K562 (cell line): ENCODE results near the gene VENTX. TPM values are rescaled to one million over a fixed set of nuclear protein-coding genes. Genes with fewer than 3 reads are reported as not detected.

ENCODE experiments used
- ATAC-seq: fragments of 200-7000 bp; cut with Tn5 transposase; 3 replicates; pipeline ENCODE4 v1.9.1; 2020; ENCODE audit warnings: moderate library complexity
- BruUV-seq: library from RNA; stranded (reverse); fragments of 400-500 nt; replicated peaks from 2 replicates; lab custom pipeline; 2021; lab: Mats Ljungman, UMichigan
- CTCF ChIA-PET: fragments of 300-600 bp; formaldehyde crosslinking; extraction: SDS; loops from one replicate; lab custom pipeline; 2021; ENCODE audit warnings: low intra/inter-chr PET ratio; lab: Yijun Ruan, JAX
- POLR2A ChIA-PET: fragments of 300-600, 350-650 bp; sonication (Branson Sonifier 250); formaldehyde crosslinking; extraction: SDS; loops from one replicate; lab custom pipeline; 2021; ENCODE audit warnings: antibody characterized with exemption, inconsistent platforms; lab: Yijun Ruan, JAX
- DNase-seq, 4 experiments: peaks; one replicate each; pipeline versions ENCODE4 v3.0.0 to v3.0.0-alpha.2; 2011 to 2018; ENCODE audit warnings: low spot score in 3 of 4, mixed read lengths in 3 of 4; ENCODE audit errors: extremely low read depth in 1 of 4
- FAIRE-seq: peaks from 2 replicates; lab custom pipeline; 2011; peaks lifted over from hg19 to GRCh38; lab: Jason Lieb, UNC
- H2AFZ ChIP-seq: 2 replicates; pipeline ENCODE4 v1.6.0; 2011; ENCODE audit warnings: low read depth, low read length, control low read depth, inconsistent platforms
- H3K27ac ChIP-seq: fragments of 200-600 bp; 3 replicates; pipeline ENCODE4 v1.8.0; 2011; ENCODE audit warnings: low read depth, mild to moderate bottlenecking, control low read depth, inconsistent platforms, low read length, moderate library complexity, mixed read lengths; ENCODE audit errors: extremely low read depth
- H3K27me3 ChIP-seq, 2 experiments: fragments of 300-600 bp in 1 of 2; 2 replicates in 1 of 2; 3 replicates in 1 of 2; pipeline versions ENCODE4 v1.6.0 to v1.8.0; 2011; ENCODE audit warnings: inconsistent platforms in 2 of 2, low read length in 2 of 2, mild to moderate bottlenecking in 1 of 2, mixed read lengths in 1 of 2, moderate library complexity in 1 of 2; ENCODE audit not compliant: control insufficient read depth in 2 of 2, insufficient read depth in 2 of 2
- H3K36me3 ChIP-seq: fragments of 300-600 bp; 3 replicates; pipeline ENCODE4 v1.8.0; 2011; ENCODE audit warnings: mild to moderate bottlenecking, low read length, inconsistent platforms; ENCODE audit not compliant: control insufficient read depth, insufficient read depth
- H3K4me1 ChIP-seq, 2 experiments: fragments of 200-600 bp in 1 of 2; replicated peaks in 1 of 2; 2 replicates in 1 of 2; 3 replicates in 1 of 2; pipeline versions ENCODE4 v1.5.1 to v1.8.0; 2011; ENCODE audit warnings: inconsistent platforms in 2 of 2, low read length in 2 of 2, mild to moderate bottlenecking in 1 of 2, mixed read lengths in 1 of 2, moderate library complexity in 1 of 2; ENCODE audit not compliant: control insufficient read depth in 2 of 2, insufficient read depth in 2 of 2
- H3K4me2 ChIP-seq: 2 replicates; pipeline ENCODE4 v1.6.1; 2011; ENCODE audit warnings: low read length, control low read depth, inconsistent platforms, mixed read lengths; ENCODE audit not compliant: insufficient read depth
- H3K4me3 ChIP-seq: fragments of 200-600 bp; sonication (generic), shearing (Covaris generic); 2 replicates; pipeline ENCODE4 v1.5.1; 2016; ENCODE audit warnings: control low read depth, inconsistent platforms
- H3K79me2 ChIP-seq: fragments of 200-600 bp; 3 replicates; pipeline ENCODE4 v1.8.0; 2011; ENCODE audit warnings: low read length, inconsistent platforms; ENCODE audit not compliant: control insufficient read depth, insufficient read depth
- H3K9ac ChIP-seq, 2 experiments: 2 replicates each; pipeline versions ENCODE4 v1.6.0 to v1.6.1; 2011; ENCODE audit warnings: low read depth in 2 of 2, low read length in 2 of 2, control low read depth in 1 of 2, inconsistent platforms in 1 of 2, mild to moderate bottlenecking in 1 of 2, mixed read lengths in 1 of 2; ENCODE audit not compliant: insufficient read depth in 1 of 2
- H3K9me1 ChIP-seq: one replicate; pipeline ENCODE4 v1.6.0; 2011; ENCODE audit warnings: inconsistent platforms, mild to moderate bottlenecking, low read length, moderate library complexity; ENCODE audit not compliant: control insufficient read depth, insufficient read depth
- H3K9me3 ChIP-seq: replicated peaks from 2 replicates; pipeline ENCODE4 v1.5.1; 2011; ENCODE audit warnings: low read depth, low read length, inconsistent platforms; ENCODE audit not compliant: control insufficient read depth, insufficient read depth
- H4K20me1 ChIP-seq: replicated peaks from 2 replicates; pipeline ENCODE4 v1.6.1; 2011; ENCODE audit warnings: low read length, inconsistent platforms, mixed read lengths; ENCODE audit not compliant: control insufficient read depth, insufficient read depth
- C11orf30 ChIP-seq: fragments of 450-650 bp; IDR thresholded peaks from 2 replicates; pipeline ENCODE4 v1.6.1; 2016; ENCODE audit warnings: low read depth, mild to moderate bottlenecking
- ZNF707 ChIP-seq: fragments of 250-450 bp; sonication (Bioruptor Pico); conservative IDR thresholded peaks from 2 replicates; pipeline ENCODE4 v1.8.0; 2022; ENCODE audit warnings: inconsistent platforms, mild to moderate bottlenecking, moderate library complexity
- ZNF778 ChIP-seq: fragments of 450-650 bp; formaldehyde crosslinking; IDR thresholded peaks from 2 replicates; pipeline ENCODE4 v1.4.0; 2020; ENCODE audit warnings: mild to moderate bottlenecking, moderate library complexity
- WGBS: fragments of 100-300 bp; shearing (Covaris generic); methylation state at CpG from one replicate; pipeline ENCODE4 v1.1.6; 2016; ENCODE audit warnings: low coverage, mixed read lengths; ENCODE audit not compliant: insufficient coverage; ENCODE audit errors: missing lambda C conversion rate; 5-methylcytosine and 5-hydroxymethylcytosine counted together
- in situ Hi-C: fragments of 300-500 bp; cut with MboI; formaldehyde crosslinking; loops from 4 replicates; pipeline ENCODE4 v1.15.0; 2018; ENCODE audit warnings: inconsistent platforms, mixed read lengths
- intact Hi-C: fragments of 100-400 bp; cut with micrococcal nuclease; formaldehyde crosslinking; loops from 2 replicates; pipeline ENCODE4 v1.14.2; 2022
- polyA plus RNA-seq, 8 experiments: library from polyadenylated mRNA; depleted of rRNA in 4 of 8; stranded (reverse) in 5 of 8; unstranded in 3 of 8; fragments of >200 nt; fragmentation: Nextera tagmentation in 2 of 8; fragmentation: Illumina TruSeq in 1 of 8; extraction: Ambion mirVana in 2 of 8; extraction: Trizol in 1 of 8; gene quantifications; 2 replicates each; pipeline versions ENCODE4 v1.2.1 to v1.2.3, GENCODE V29; 2011 to 2014; ENCODE audit warnings: inconsistent platforms in 1 of 8, missing spikeins in 1 of 8
- total RNA-seq, 7 experiments: library from RNA; depleted of rRNA in 6 of 7; stranded (reverse); fragments of >200 nt in 6 of 7; fragmentation: Illumina TruSeq in 2 of 7; extraction: Trizol in 2 of 7; gene quantifications; 2 replicates each; pipeline versions ENCODE4 v1.2.1 to v1.2.3, GENCODE V29; 2011 to 2021; ENCODE audit warnings: low replicate concordance in 1 of 7
- TF ChIP-seq, protein P1 (sequence below): sonication (generic); formaldehyde crosslinking; IDR thresholded peaks from 2 replicates; pipeline ENCODE4 v1.8.0; 2022; ENCODE audit warnings: mild to moderate bottlenecking, missing genetic modification reagents, borderline replicate concordance

Gene VENTX
- total and polyA plus RNA-seq, 9 of the 15 experiments (the other 6 are each of a cell fraction or from before 2014, with no cell fraction given), result 0.07 to 0.70 (median 0.20) TPM; not detected in 1

DNA sequence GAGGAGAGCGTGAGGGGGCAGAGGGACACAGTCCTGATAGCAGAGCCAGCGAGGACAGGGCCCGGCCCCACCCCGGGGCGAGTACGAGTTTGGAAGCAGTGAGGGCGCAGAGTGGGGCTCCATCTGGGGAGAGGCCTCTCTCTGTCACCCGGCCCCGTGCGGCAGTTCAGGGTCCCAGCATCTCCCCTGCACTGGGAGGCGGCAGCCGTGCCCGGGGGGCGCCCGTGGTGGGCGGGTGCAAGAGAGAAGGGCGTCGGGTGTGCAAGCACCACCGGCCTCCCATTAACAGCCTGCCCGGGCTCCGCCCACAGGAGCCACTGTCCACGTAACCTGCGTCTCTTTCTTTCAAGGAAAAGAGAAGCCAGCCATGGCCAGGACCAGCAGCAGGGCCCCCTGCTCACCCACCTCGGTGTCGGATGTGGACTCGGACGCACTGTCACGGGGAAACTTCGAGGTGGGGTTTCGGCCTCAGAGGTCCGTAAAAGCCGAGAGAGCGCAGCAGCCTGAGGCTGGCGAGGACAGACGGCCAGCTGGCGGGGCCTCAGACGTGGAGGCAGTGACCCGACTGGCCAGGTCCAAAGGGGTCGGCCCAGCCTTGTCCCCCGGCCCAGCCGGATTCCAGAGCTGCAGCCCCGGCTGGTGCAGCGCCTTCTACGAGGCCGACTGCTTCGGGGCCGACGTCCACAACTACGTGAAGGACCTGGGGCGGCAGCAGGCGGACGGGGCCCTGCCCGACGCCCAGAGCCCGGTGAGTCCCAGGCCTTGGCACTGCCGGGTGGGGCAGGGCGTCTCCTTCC is 36.3 kb upstream of the VENTX start (continued):
- TF ChIP-seq, protein P1, sequence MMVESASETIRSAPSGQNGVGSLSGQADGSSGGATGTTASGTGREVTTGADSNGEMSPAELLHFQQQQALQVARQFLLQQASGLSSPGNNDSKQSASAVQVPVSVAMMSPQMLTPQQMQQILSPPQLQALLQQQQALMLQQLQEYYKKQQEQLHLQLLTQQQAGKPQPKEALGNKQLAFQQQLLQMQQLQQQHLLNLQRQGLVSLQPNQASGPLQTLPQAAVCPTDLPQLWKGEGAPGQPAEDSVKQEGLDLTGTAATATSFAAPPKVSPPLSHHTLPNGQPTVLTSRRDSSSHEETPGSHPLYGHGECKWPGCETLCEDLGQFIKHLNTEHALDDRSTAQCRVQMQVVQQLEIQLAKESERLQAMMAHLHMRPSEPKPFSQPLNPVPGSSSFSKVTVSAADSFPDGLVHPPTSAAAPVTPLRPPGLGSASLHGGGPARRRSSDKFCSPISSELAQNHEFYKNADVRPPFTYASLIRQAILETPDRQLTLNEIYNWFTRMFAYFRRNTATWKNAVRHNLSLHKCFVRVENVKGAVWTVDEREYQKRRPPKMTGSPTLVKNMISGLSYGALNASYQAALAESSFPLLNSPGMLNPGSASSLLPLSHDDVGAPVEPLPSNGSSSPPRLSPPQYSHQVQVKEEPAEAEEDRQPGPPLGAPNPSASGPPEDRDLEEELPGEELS (CRISPR knock-in tag), result no peak

DNA sequence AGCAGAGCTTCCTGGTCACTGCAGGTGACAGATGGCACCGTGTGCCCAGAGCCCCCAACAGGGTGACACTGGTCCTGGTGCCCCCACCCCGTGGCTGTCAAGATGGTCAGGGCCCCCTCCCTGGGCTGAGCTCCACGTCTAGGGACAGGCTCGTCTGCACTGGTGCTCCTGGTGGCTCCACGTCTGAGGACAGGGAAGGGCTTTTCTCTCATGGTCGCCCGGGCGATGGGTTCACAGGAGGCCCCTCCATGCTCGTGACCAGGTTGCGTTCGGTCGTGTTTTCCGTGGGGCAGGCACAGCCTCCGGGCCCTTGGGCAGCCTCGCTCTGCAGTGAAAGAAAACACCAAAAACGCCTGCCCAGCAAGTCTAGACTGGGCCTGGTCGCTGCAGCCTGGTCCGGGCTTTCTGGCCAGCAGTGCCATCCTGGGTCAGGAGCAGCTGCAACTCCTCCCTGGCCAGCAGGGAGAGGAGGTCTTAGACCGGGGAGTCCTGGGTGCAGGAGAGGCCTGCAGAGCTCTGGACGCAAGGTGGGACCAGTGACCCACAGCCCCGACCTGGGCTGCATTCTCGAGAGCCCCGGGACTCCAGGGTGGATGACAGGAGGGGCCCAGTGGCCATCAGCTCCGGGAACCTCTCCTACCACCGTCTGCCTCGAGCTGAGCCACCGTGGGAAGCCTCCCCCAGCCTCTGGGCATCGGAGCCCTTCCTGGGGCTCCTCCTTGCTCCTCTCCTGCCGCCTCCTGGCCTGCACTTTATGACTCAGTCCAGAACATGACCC is 35.5 kb upstream of the VENTX start:
- no peak for DNase-seq
- CTCF ChIA-PET, result no interaction called here
- Histone ChIP-seq H4K20me1 (no peaks in the 10 kb centered on the region), H3K79me2 (no peaks in the 10 kb centered on the region), H2AFZ (no peak overlapping the region), H3K9me3 (no peaks in the 10 kb centered on the region), H3K9ac (no peak overlapping the region), H3K4me3 (no peak overlapping the region), H3K27ac (no peak overlapping the region), H3K36me3 (no peaks in the 10 kb centered on the region), H3K4me1 (peaks cover 0 to 78% of the 10 kb centered on the region in 2 experiments; a peak in 2 of 5 replicates), H3K9me1 (no peaks in the 10 kb centered on the region), H3K27me3 (peaks cover 16 to 79% of the 10 kb centered on the region in 2 experiments; a peak in 3 of 5 replicates), H3K4me2 (no peak overlapping the region)
- BruUV-seq, result no TSS peak
- POLR2A ChIA-PET, result interaction anchor here (0.8 to 1.2 kb wide), 2 partner anchors 15 to 24 kb away, joined by 4 to 5 read pairs; no protein-coding TSS in a partner anchor
- no peak for FAIRE-seq
- in situ Hi-C loops (no loop called here), intact Hi-C loops (no loop called here)
- TF ChIP-seq C11orf30 (no peak), ZNF707 (CRISPR knock-in tag) (no peak), ZNF778 (CRISPR knock-in tag) (no peak)
- 2% methylated on average over 21 of the region's 29 CpGs for WGBS
- ATAC-seq, result no peak
